Spleen (tissue), 11 donors: Measurements from ENCODE around the gene ITPR1. TPM values are rescaled to one million over a fixed set of nuclear protein-coding genes. Genes with fewer than 3 reads are reported as not detected.

Experiments used
- DNase-seq: peaks from one replicate; pipeline ENCODE4 v3.0.0-alpha.2; 2020
- H3K27ac ChIP-seq, 8 donors: fragments of 200-600 bp; sonication (generic) in 7 of 8; 1 replicate in 4 of 8; 2 replicates in 4 of 8; pipeline versions ENCODE4 v1.5.0 to v1.8.0; 2016 to 2021; ENCODE audit warnings: inconsistent platforms in 4 of 8, mild to moderate bottlenecking in 4 of 8, moderate library complexity in 1 of 8
- H3K27me3 ChIP-seq, 7 donors: fragments of 200-600 bp; sonication (generic) in 6 of 7; replicated peaks in 1 of 7; 1 replicate in 4 of 7; 2 replicates in 3 of 7; pipeline versions ENCODE4 v1.5.0 to v1.8.0; 2016 to 2021; ENCODE audit warnings: inconsistent platforms in 3 of 7, mild to moderate bottlenecking in 1 of 7
- H3K36me3 ChIP-seq, 6 donors: fragments of 200-600 bp; sonication (generic) in 5 of 6; 1 replicate in 4 of 6; 2 replicates in 2 of 6; pipeline versions ENCODE4 v1.5.0 to v1.8.0; 2016 to 2021; ENCODE audit warnings: inconsistent platforms in 2 of 6
- H3K4me1 ChIP-seq, 6 donors: fragments of 200-600 bp; sonication (generic) in 5 of 6; 1 replicate in 3 of 6; 2 replicates in 3 of 6; pipeline versions ENCODE4 v1.5.0 to v1.8.0; 2016 to 2021; ENCODE audit warnings: inconsistent platforms in 3 of 6
- H3K4me3 ChIP-seq, 8 donors: fragments of 200-600 bp; sonication (generic) in 7 of 8; 1 replicate in 4 of 8; 2 replicates in 4 of 8; pipeline versions ENCODE4 v1.5.0 to v1.8.0; 2016 to 2021; ENCODE audit warnings: inconsistent platforms in 4 of 8, mild to moderate bottlenecking in 4 of 8, moderate library complexity in 2 of 8
- H3K9me3 ChIP-seq, 8 donors: fragments of 200-600 bp; sonication (generic) in 7 of 8; 1 replicate in 4 of 8; 2 replicates in 4 of 8; pipeline versions ENCODE4 v1.5.0 to v1.8.0; 2016 to 2021; ENCODE audit warnings: inconsistent platforms in 4 of 8
- CTCF ChIP-seq, 11 experiments: fragments of 200-600 bp in 7 of 11; fragments of 450-650 bp in 4 of 11; sonication (generic) in 4 of 11; IDR thresholded peaks in 8 of 11; conservative IDR thresholded peaks in 3 of 11; 1 replicate in 7 of 11; 2 replicates in 4 of 11; pipeline versions ENCODE4 v1.4.0 to v1.8.0; 2016 to 2021; ENCODE audit warnings: antibody characterized with exemption in 11 of 11, inconsistent platforms in 4 of 11, mild to moderate bottlenecking in 1 of 11
- POLR2A ChIP-seq, 3 donors: fragments of 450-650 bp; IDR thresholded peaks; one replicate each; pipeline ENCODE4 v1.5.1; 2017; ENCODE audit warnings: antibody characterized with exemption in 3 of 3, mild to moderate bottlenecking in 1 of 3
- POLR2AphosphoS5 ChIP-seq, 3 donors: sonication (generic); formaldehyde crosslinking; IDR thresholded peaks; one replicate each; pipeline ENCODE4 v1.5.1; 2017; ENCODE audit warnings: antibody characterized with exemption in 3 of 3
- WGBS, 5 donors: extraction: QIAGEN DNeasy Blood & Tissue Kit in 3 of 5; methylation state at CpG; one replicate each; pipeline versions ENCODE4 v1.1.5 to v1.1.7; 2013 to 2018; 5-methylcytosine and 5-hydroxymethylcytosine counted together
- intact Hi-C: fragments of 100-400 bp; cut with DNase I; formaldehyde crosslinking; loops from one replicate; pipeline ENCODE4 v1.15.0; 2023; ENCODE audit warnings: low total_unique reads
- polyA plus RNA-seq, 3 donors: library from polyadenylated mRNA; stranded (reverse); fragments of 200-250 nt; gene quantifications; one replicate each; pipeline ENCODE4 v1.2.1, GENCODE V29; 2013
- total RNA-seq, 7 donors: library from RNA; depleted of rRNA in 3 of 7; stranded (reverse); fragments of >200 nt in 3 of 7; fragmentation: NEBNext Ultra II Directional in 4 of 7; extraction: Animal tissue kit (Norgen Biotek cat#: 25700) in 4 of 7; gene quantifications; one replicate each; pipeline versions ENCODE4 v1.1.0 to v1.2.1, GENCODE V29; 2016 to 2021
- donor health status: healthy with polysubstance abuse.
- donor health status: DM: no; HTN: no; CAD: no; lungs with moderate emphysema.
- donor health status: DM: no; HTN: no; CAD: no.
- donor health status: Bipolar disorder and iron deficiency.
- donor health status: healthy.
- donor health status: DM: no; HTN: no; CAD: no.
- donor health status: DM: yes; HTN: yes; CAD: no.

The ITPR1 gene
- total and polyA plus RNA-seq, 10 donors: 17.5 to 194 (median 129) TPM

GRCh38 chr3:4551794-4552442 is 58.8 kb downstream of the ITPR1 start:
- peak overlapping the region in 4 of 8 donors; percentile 35 to 65 (median 52) for H3K27ac ChIP-seq
- TF ChIP-seq POLR2A (IDR thresholded peaks at IDR 0.05): no peak
- no peak for TF ChIP-seq CTCF (IDR thresholded peaks at IDR 0.05 in 8 of 11, conservative IDR thresholded peaks at IDR 0.05 in 3 of 11)
- TF ChIP-seq POLR2AphosphoS5 (IDR thresholded peaks at IDR 0.05): no peak
- DNase-seq: no peak
- WGBS, 5 donors: 74 to 91% (median 86%) methylated on average over 4 of the region's 4 CpGs
- no peaks in the 10 kb centered on the region for H3K27me3 ChIP-seq
- H3K4me3 ChIP-seq: no peak overlapping the region
- peaks cover 0 to 50% (median 4%) of the 10 kb centered on the region in 6 donors for H3K4me1 ChIP-seq
- H3K36me3 ChIP-seq: peaks cover 0 to 20% (median 0%) of the 10 kb centered on the region in 6 donors
- intact Hi-C loops: no loop called here
- H3K9me3 ChIP-seq: peaks cover 0 to 8% (median 7%) of the 10 kb centered on the region in 8 donors

- TF ChIP-seq POLR2A (IDR thresholded peaks at IDR 0.05): no peak
- no peak for TF ChIP-seq POLR2AphosphoS5 (IDR thresholded peaks at IDR 0.05)
- no peak for TF ChIP-seq CTCF (IDR thresholded peaks at IDR 0.05 in 8 of 11, conservative IDR thresholded peaks at IDR 0.05 in 3 of 11)
- peak overlapping the region in 4 of 8 donors; percentile 35 to 65 (median 52) for H3K27ac ChIP-seq
Measured at GRCh38 chr3:4552811-4553210, 59.7 kb downstream of the ITPR1 start.

GRCh38 chr3:4561661-4562060 is 68.5 kb downstream of the ITPR1 start:
- no peak for TF ChIP-seq POLR2AphosphoS5 (IDR thresholded peaks at IDR 0.05)
- TF ChIP-seq CTCF (IDR thresholded peaks at IDR 0.05 in 8 of 11, conservative IDR thresholded peaks at IDR 0.05 in 3 of 11): no peak
- no peak for TF ChIP-seq POLR2A (IDR thresholded peaks at IDR 0.05)
- Histone ChIP-seq H3K27me3 (no peaks in the 10 kb centered on the region), H3K9me3 (peaks cover 0 to 17% (median 11%) of the 10 kb centered on the region in 8 donors), H3K4me3 (no peak overlapping the region), H3K36me3 (peaks cover 0 to 10% (median 0%) of the 10 kb centered on the region in 6 donors), H3K27ac (no peak overlapping the region), H3K4me1 (peaks cover 0 to 16% (median 0%) of the 10 kb centered on the region in 6 donors)
- WGBS, 5 donors: 80 to 93% (median 89%) methylated on average over 2 of the region's 2 CpGs
- intact Hi-C loops: no loop called here
- DNase-seq: no peak

More at GRCh38 chr3:4552811-4553210, 59.7 kb downstream of the ITPR1 start:
- peaks cover 0 to 47% (median 4%) of the 10 kb centered on the region in 6 donors for H3K4me1 ChIP-seq
- peaks cover 0 to 17% (median 15%) of the 10 kb centered on the region in 8 donors for H3K9me3 ChIP-seq
- H3K4me3 ChIP-seq: no peak overlapping the region
- intact Hi-C loops: no loop called here
- peaks cover 0 to 27% (median 0%) of the 10 kb centered on the region in 6 donors for H3K36me3 ChIP-seq
- H3K27me3 ChIP-seq: no peaks in the 10 kb centered on the region
- 61 to 77% (median 63%) methylated on average over 4 of the region's 4 CpGs for WGBS, 5 donors
- no peak for DNase-seq

GRCh38 chr3:4562595-4562994 is 69.4 kb downstream of the ITPR1 start:
- Histone ChIP-seq H3K9me3 (peaks cover 0 to 7% (median 2%) of the 10 kb centered on the region in 8 donors), H3K36me3 (peaks cover 0 to under 1% (median 0%) of the 10 kb centered on the region in 6 donors), H3K4me3 (no peak overlapping the region), H3K27me3 (no peaks in the 10 kb centered on the region), H3K27ac (no peak overlapping the region), H3K4me1 (peaks cover 0 to 16% (median 0%) of the 10 kb centered on the region in 6 donors)
- TF ChIP-seq CTCF (IDR thresholded peaks at IDR 0.05 in 8 of 11, conservative IDR thresholded peaks at IDR 0.05 in 3 of 11) (no peak), POLR2AphosphoS5 (IDR thresholded peaks at IDR 0.05) (no peak), POLR2A (IDR thresholded peaks at IDR 0.05) (no peak)
- intact Hi-C loops: no loop called here
- DNase-seq: no peak
- 83 to 91% (median 87%) methylated on average over 4 of the region's 4 CpGs for WGBS, 5 donors
